Neural crest cell (in vitro differentiated cells): ENCODE results near the gene HIGD2B. TPM values are rescaled to one million over a fixed set of nuclear protein-coding genes. Genes with fewer than 3 reads are reported as not detected.

ENCODE experiments used
- DNase-seq: peaks from one replicate; pipeline ENCODE4 v3.0.0; 2021; ENCODE audit warnings: low read depth, mixed read lengths, low spot score
- H3K27ac Mint-ChIP-seq: one replicate; pipeline ENCODE4 v1.8.0; 2021; ENCODE audit warnings: mild to moderate bottlenecking, mixed read lengths; ENCODE audit not compliant: unreplicated experiment
- H3K27me3 Mint-ChIP-seq: 2 replicates; pipeline ENCODE4 v1.8.0; 2021; ENCODE audit warnings: low read depth, mild to moderate bottlenecking, mixed read lengths
- H3K36me3 Mint-ChIP-seq: 2 replicates; pipeline ENCODE4 v1.8.0; 2021; ENCODE audit warnings: low read depth, mild to moderate bottlenecking, mixed read lengths
- H3K4me1 Mint-ChIP-seq: 2 replicates; pipeline ENCODE4 v1.8.0; 2021; ENCODE audit warnings: mixed read lengths
- H3K4me3 Mint-ChIP-seq: one replicate; pipeline ENCODE4 v1.8.0; 2021; ENCODE audit warnings: mild to moderate bottlenecking, mixed read lengths
- H3K9me3 Mint-ChIP-seq: 2 replicates; pipeline ENCODE4 v1.8.0; 2021; ENCODE audit warnings: mixed read lengths
- long read RNA-seq: library from polyadenylated mRNA; unstranded; transcript quantifications from one replicate; pipeline ENCODE4 v2.0.0, GENCODE V29; 2020
- total RNA-seq: library from RNA; stranded (reverse); gene quantifications from 2 replicates; pipeline ENCODE4 v1.2.1, GENCODE V29; 2021
- TF ChIP-seq, protein P1 (sequence below): fragments of 200-600 bp; sonication (generic); conservative IDR thresholded peaks from 2 replicates; pipeline ENCODE4 v1.5.0; 2021; ENCODE audit warnings: antibody characterized with exemption, mild to moderate bottlenecking

Gene HIGD2B, protein sequence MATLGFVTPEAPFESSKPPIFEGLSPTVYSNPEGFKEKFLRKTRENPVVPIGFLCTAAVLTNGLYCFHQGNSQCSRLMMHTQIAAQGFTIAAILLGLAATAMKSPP
- not detected in 2 replicates for total RNA-seq
- long read RNA-seq: 0 reads

DNA sequence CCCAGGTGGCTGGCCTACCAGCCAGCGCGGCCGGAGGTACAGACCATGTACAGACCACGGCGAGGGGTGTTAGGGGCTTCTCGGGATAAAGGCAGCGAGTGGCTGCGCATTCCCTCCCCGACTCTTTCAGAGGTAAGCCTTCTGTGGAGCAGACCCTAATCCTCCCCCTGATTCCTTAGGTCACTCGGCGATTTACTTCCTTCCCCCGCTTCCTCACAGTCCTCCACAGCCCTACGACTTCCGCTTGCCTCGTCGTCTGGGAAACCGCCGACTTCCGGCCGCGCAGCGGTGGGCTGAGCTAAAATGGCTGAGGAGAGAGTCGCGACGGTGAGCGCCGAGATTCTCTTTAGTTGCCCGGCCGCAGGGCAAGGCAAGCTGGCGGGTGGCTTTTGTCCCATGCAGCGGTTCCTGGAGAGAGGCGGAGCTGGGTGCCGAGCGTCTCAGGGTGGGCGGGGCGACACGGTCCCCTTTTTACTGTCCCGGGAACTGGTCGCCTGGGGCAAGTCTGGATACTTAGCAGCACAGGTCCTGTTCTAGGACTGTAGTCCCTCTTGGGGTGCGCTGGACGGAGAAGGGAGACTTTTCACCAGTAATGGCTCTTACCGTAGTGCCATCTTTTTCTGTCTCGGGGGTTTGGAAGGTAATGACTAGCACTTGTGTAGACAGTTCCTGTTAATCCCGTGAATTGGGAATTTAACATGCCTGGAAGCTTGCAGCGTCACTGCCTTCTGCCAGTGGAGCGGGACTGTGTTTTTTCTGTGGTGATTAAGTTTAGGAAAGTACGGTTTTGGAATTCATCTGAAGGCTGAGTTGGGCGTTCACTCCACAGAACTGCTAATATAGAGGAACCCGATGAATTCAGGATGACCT lies at the start of gene HIGD2B, which contains the start of gene BBS4:
TSS of gene HIGD2B (minus strand) at position 258 of the 870 bp plus-strand sequence. CDS start 9,808 bp downstream, outside the sequence.
TSS of gene BBS4 (plus strand) at position 283 of the 870 bp plus-strand sequence. CDS start at position 304, 21 bp downstream.
- Mint-ChIP-seq H3K27ac (peak within 1 kb of the TSS; percentile 92), H3K9me3 (no peaks in the 10 kb centered on the region), H3K36me3 (no peaks in the 10 kb centered on the region), H3K27me3 (peaks cover 3% of the 10 kb centered on the region), H3K4me3 (peak within 1 kb of the TSS; percentile 96), H3K4me1 (peaks cover 21% of the 10 kb centered on the region)
- DNase-seq: peak; percentile 80
- TF ChIP-seq, protein P1, sequence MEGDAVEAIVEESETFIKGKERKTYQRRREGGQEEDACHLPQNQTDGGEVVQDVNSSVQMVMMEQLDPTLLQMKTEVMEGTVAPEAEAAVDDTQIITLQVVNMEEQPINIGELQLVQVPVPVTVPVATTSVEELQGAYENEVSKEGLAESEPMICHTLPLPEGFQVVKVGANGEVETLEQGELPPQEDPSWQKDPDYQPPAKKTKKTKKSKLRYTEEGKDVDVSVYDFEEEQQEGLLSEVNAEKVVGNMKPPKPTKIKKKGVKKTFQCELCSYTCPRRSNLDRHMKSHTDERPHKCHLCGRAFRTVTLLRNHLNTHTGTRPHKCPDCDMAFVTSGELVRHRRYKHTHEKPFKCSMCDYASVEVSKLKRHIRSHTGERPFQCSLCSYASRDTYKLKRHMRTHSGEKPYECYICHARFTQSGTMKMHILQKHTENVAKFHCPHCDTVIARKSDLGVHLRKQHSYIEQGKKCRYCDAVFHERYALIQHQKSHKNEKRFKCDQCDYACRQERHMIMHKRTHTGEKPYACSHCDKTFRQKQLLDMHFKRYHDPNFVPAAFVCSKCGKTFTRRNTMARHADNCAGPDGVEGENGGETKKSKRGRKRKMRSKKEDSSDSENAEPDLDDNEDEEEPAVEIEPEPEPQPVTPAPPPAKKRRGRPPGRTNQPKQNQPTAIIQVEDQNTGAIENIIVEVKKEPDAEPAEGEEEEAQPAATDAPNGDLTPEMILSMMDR: peak; percentile 24

DNA sequence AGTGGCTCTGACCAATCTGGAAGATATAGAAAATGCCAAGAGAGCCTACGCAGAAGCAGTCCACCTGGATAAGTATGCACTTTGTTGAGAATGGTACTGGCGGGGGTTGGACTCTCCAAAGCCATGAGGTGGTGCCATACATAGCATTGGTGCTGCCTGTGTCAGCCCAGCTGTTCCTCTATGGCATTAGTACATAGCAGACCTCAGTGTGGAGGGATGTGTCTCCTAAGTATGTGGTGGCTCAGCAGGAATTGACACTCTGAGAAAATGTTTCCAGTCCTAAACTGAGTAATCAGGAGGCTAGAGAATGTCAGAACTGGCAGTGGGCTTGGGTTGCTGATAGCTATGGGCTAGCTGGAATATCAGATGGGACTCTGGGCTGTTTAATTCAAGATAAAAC lies 49.1 kb upstream of the HIGD2B start:
- no peaks in the 10 kb centered on the region for H3K27me3 Mint-ChIP-seq
- no peaks in the 10 kb centered on the region for H3K4me1 Mint-ChIP-seq
- TF ChIP-seq, protein P1: no peak
- H3K4me3 Mint-ChIP-seq: no peak overlapping the region
- peaks cover 20% of the 10 kb centered on the region for H3K36me3 Mint-ChIP-seq
- no peak for DNase-seq
- no peaks in the 10 kb centered on the region for H3K9me3 Mint-ChIP-seq
- H3K27ac Mint-ChIP-seq: no peak overlapping the region

DNA sequence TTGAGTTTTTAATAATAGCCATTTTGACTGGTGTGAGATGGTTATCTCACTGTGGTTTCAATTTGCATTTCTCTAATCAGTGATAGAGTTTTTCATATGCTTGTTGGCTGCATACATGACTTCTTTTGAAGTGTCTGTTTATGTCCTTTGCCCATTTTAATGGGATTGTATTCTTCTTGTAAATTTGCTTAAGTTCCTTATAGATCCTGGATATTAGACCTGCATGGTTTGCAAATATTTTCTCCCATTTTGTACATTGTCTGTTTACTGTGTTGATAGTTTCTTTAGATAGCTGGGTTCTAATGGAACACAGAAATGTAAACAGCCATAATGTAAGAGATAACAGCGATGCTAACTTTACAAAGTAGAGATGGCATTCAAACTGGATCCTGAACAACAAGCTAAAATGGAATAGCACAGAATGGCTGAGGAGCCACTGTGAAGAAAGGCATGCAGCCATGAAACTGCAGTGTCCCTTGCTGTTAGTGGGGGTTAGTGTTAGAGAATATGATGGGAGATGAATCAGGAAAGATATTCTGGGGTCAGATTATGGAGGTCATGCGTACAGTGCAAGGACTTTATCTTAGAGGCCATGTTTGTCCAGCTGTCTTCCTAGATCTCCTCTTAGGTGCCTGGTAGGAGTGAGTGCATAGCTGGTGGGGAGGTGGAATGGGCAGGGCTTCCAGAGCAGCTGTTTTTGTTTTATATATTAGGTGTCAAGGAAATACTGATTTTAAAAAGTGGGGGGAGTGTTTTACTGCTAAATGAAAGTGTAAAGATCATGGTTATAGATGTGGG lies 48.2 kb upstream of the HIGD2B start:
- Mint-ChIP-seq H3K9me3 (no peaks in the 10 kb centered on the region), H3K4me1 (no peaks in the 10 kb centered on the region), H3K36me3 (peaks cover 16% of the 10 kb centered on the region), H3K4me3 (no peak overlapping the region), H3K27me3 (no peaks in the 10 kb centered on the region), H3K27ac (no peak overlapping the region)
- no peak for DNase-seq
- TF ChIP-seq, protein P1: no peak

DNA sequence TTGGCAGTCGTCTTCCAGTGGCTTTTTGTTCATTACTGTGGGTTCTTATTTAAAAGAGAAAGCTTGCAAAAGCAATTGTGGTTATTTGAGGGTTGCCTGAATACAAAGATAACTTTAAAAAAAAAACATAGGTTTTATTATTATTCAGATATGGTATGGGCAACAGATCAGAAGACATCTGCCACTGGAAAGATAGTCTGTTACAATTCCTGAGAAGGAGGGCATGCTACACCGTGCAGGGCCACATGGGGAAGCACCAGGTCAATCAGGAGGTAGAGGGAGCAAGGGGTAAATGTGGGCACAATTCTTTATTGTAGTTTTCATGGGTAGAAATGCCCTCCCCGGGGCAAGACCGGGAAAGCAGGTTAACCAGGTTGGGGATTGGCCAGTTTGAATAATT lies 46.5 kb upstream of the HIGD2B start:
- no peak overlapping the region for H3K4me3 Mint-ChIP-seq
- peaks cover 13% of the 10 kb centered on the region for H3K36me3 Mint-ChIP-seq
- H3K27ac Mint-ChIP-seq: no peak overlapping the region
- H3K27me3 Mint-ChIP-seq: no peaks in the 10 kb centered on the region
- no peaks in the 10 kb centered on the region for H3K4me1 Mint-ChIP-seq
- TF ChIP-seq, protein P1: peak; percentile 28
- no peak for DNase-seq
- H3K9me3 Mint-ChIP-seq: no peaks in the 10 kb centered on the region

DNA sequence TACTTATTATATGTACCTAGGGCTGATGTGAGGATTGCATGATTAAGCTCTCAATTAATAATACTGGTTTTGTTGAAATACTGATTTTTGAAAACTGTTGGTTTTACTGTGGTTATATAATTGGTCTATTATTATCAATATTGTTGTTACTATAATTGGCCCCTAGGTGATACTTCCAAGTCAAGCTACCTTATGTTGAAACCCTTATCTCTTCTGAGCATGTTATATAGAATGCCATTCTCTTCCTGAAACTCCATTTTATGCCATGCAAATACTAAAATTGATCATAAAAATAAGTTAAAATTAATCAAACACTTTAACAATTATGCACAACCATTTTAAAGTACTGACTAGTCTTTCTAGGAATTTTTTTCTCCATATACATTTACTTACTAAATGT lies 46.1 kb upstream of the HIGD2B start:
- H3K36me3 Mint-ChIP-seq: peaks cover 13% of the 10 kb centered on the region
- no peak for DNase-seq
- H3K4me1 Mint-ChIP-seq: no peaks in the 10 kb centered on the region
- no peak overlapping the region for H3K27ac Mint-ChIP-seq
- no peaks in the 10 kb centered on the region for H3K9me3 Mint-ChIP-seq
- H3K4me3 Mint-ChIP-seq: no peak overlapping the region
- TF ChIP-seq, protein P1: no peak
- H3K27me3 Mint-ChIP-seq: no peaks in the 10 kb centered on the region
